HG03439 (cell line): ENCODE measurements around the gene FOXS1.

Experiments used
- ATAC-seq: cut with Tn5 transposase; IDR thresholded peaks from one replicate; pipeline ENCODE4 v1.9.1; 2021; ENCODE audit warnings: mild to moderate bottlenecking, moderate library complexity; ENCODE audit not compliant: unreplicated experiment

Gene FOXS1

GRCh38 chr20:31801508-31801907 is 43.9 kb downstream of the FOXS1 start:
- no peak for ATAC-seq

- ATAC-seq = no peak
These were observed 48.0 kb downstream of the FOXS1 start for GRCh38 chr20:31797364-31797763.
